ENCODE data around the gene SPO11.

The SPO11 gene

GRCh38 chr20:57329608-57330221 is at the start of gene SPO11:
Gene SPO11 (plus strand): TSS chr20:57329803. CDS start chr20:57329868, 65 bp downstream.
- Mint-ChIP-seq H3K27ac (no peak within 1 kb of the TSS), H3K4me3 (no peak within 1 kb of the TSS), H3K27me3 (peaks cover 53% of the 10 kb centered on the region), H3K9me3 (no peaks in the 10 kb centered on the region), H3K4me1 (ENCODE audit: low read depth) (no peaks in the 10 kb centered on the region), H3K36me3 (ENCODE audit: low read depth) (no peaks in the 10 kb centered on the region)
- intact Hi-C loops (cut with micrococcal nuclease), result no loop called here

GRCh38 chr20:57280221-57280620 is 49.4 kb upstream of the SPO11 start:
- intact Hi-C loops (cut with micrococcal nuclease), result no loop called here
- H3K4me3 Mint-ChIP-seq, result no peak overlapping the region
- H3K27ac Mint-ChIP-seq, result no peak overlapping the region
- H3K4me1 Mint-ChIP-seq (ENCODE audit: low read depth), result no peaks in the 10 kb centered on the region
- H3K9me3 Mint-ChIP-seq, result no peaks in the 10 kb centered on the region
- H3K36me3 Mint-ChIP-seq (ENCODE audit: low read depth), result no peaks in the 10 kb centered on the region
- H3K27me3 Mint-ChIP-seq, result peaks cover 28% of the 10 kb centered on the region

DNA sequence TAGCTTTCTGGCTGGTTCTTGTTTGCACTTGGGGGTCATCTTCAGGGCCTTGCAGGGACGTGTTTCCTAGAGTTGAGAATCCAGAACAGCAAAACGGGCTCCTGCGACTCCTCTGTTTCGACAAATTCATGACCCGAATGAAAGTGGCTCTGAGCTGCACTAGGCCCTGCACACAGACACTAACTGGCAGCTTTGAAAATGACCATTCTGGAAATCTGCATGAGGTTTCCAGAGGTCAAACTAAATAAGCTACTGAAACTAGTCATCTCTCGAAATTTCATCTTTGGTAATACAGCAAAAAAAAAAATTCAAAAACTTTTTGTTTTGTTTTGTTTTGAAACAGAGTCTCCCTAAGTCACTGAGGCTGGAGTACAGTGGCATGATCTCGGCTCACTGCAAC is 47.7 kb upstream of the SPO11 start:
- intact Hi-C loops (cut with micrococcal nuclease), result no loop called here
- Mint-ChIP-seq H3K27me3 (peaks cover 30% of the 10 kb centered on the region), H3K9me3 (no peaks in the 10 kb centered on the region)

DNA sequence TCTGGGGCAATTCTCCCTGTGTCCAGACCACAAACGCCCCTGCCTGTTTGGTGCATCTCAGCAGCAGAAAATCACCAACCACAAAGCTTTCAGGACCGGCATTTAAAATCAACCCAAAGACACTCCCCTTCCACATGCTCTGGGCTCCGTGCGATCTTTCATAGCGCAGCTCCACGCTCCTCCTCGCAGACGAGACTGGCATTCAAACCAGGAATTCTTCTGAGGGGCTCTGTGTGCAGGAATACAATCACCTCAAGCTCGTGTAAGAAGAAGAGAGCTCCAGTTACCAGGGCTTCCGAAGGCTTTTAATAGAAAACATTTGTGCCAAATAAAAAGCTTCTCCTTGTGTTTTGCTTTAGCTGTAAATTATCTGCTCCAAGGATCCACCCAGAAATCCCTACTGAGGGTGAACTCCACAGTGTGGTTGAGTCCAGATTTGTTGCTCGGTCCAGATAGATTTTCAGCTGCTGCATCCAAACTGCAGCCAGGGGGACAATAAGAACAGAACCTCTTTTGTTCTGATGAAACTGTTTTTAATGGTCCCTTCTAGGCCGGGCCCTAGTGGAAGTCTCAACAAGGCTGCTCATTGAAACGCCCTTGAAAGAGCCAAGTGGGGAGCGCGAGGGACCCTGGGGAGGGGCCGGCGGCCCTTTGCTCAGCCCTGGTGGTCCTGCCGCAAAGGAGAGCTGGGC is 46.8 kb upstream of the SPO11 start:
- Mint-ChIP-seq H3K9me3 (no peaks in the 10 kb centered on the region), H3K4me3 (no peak overlapping the region), H3K36me3 (ENCODE audit: low read depth) (no peaks in the 10 kb centered on the region), H3K27ac (no peak overlapping the region), H3K27me3 (peaks cover 36% of the 10 kb centered on the region), H3K4me1 (ENCODE audit: low read depth) (no peaks in the 10 kb centered on the region)
- intact Hi-C loops (cut with micrococcal nuclease), result no loop called here

More for the DNA sequence above, 47.7 kb upstream of the SPO11 start:
- Mint-ChIP-seq H3K4me1 (ENCODE audit: low read depth) (no peaks in the 10 kb centered on the region), H3K27ac (no peak overlapping the region), H3K4me3 (no peak overlapping the region), H3K36me3 (ENCODE audit: low read depth) (no peaks in the 10 kb centered on the region)

DNA sequence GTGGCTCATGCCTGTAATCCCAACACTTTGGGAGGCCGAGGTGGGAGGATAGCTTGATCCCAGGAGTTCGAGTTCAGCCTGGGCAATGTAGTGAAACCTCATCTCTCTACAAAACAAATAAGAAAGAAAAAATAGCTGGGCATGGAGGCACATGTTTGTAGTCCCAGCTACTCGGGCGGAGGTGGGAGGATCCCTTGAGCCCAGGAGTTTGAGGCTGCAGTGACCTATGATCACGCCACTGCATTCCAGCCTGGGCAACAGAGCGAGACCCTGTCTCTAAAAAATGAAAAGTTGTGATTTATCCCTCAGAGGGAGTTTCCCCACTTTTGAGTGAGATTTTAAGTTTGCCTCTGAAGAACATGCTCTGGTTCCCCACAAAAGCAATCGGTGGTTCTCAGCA is 45.7 kb upstream of the SPO11 start:
- intact Hi-C loops (cut with micrococcal nuclease), result no loop called here
- Mint-ChIP-seq H3K36me3 (ENCODE audit: low read depth) (no peaks in the 10 kb centered on the region), H3K27ac (no peak overlapping the region), H3K27me3 (peaks cover 41% of the 10 kb centered on the region), H3K4me3 (no peak overlapping the region), H3K9me3 (no peaks in the 10 kb centered on the region), H3K4me1 (ENCODE audit: low read depth) (no peaks in the 10 kb centered on the region)

GRCh38 chr20:57287007-57287880 is 42.4 kb upstream of the SPO11 start:
- H3K27ac Mint-ChIP-seq, result no peak overlapping the region
- H3K36me3 Mint-ChIP-seq (ENCODE audit: low read depth), result no peaks in the 10 kb centered on the region
- H3K9me3 Mint-ChIP-seq, result no peaks in the 10 kb centered on the region
- peaks cover 45% of the 10 kb centered on the region for H3K27me3 Mint-ChIP-seq
- H3K4me3 Mint-ChIP-seq, result no peak overlapping the region
- intact Hi-C loops (cut with micrococcal nuclease), result no loop called here
- H3K4me1 Mint-ChIP-seq (ENCODE audit: low read depth), result no peaks in the 10 kb centered on the region

DNA sequence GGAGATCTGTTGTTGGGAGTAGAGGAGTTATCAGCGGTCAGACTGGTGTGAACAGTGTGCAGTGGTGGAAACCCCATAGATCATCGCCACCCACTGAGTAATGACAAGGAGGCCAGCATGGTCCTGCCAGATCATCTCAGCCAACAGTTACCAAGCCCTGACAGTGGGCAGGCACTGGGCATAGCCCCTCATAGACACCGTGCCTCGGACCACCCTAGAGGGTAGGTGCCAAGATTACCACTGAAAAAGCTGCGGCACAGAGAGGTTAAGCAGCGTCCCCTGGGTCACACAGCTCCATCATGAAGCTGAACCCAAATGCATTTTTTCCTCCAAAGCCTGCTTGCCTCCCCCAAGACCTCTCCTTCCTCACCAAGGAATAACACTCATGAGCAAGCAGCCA is 41.7 kb upstream of the SPO11 start:
- H3K4me3 Mint-ChIP-seq, result no peak overlapping the region
- H3K4me1 Mint-ChIP-seq (ENCODE audit: low read depth), result no peaks in the 10 kb centered on the region
- H3K27ac Mint-ChIP-seq, result no peak overlapping the region
- peaks cover 42% of the 10 kb centered on the region for H3K27me3 Mint-ChIP-seq
- intact Hi-C loops (cut with micrococcal nuclease), result no loop called here
- H3K9me3 Mint-ChIP-seq, result no peaks in the 10 kb centered on the region
- no peaks in the 10 kb centered on the region for H3K36me3 Mint-ChIP-seq (ENCODE audit: low read depth)

- no peak overlapping the region for H3K4me3 Mint-ChIP-seq
- intact Hi-C loops (cut with micrococcal nuclease), result no loop called here
- H3K27me3 Mint-ChIP-seq, result peaks cover 33% of the 10 kb centered on the region
- no peak overlapping the region for H3K27ac Mint-ChIP-seq
- no peaks in the 10 kb centered on the region for H3K9me3 Mint-ChIP-seq
- H3K4me1 Mint-ChIP-seq (ENCODE audit: low read depth), result no peaks in the 10 kb centered on the region
- H3K36me3 Mint-ChIP-seq (ENCODE audit: low read depth), result no peaks in the 10 kb centered on the region
Observed at GRCh38 chr20:57288651-57289277, 40.8 kb upstream of the SPO11 start.

- H3K4me1 Mint-ChIP-seq (ENCODE audit: low read depth), result no peaks in the 10 kb centered on the region
- no peak overlapping the region for H3K4me3 Mint-ChIP-seq
- intact Hi-C loops (cut with micrococcal nuclease), result no loop called here
- H3K36me3 Mint-ChIP-seq (ENCODE audit: low read depth), result no peaks in the 10 kb centered on the region
- no peaks in the 10 kb centered on the region for H3K9me3 Mint-ChIP-seq
- H3K27me3 Mint-ChIP-seq, result peaks cover 31% of the 10 kb centered on the region
- no peak overlapping the region for H3K27ac Mint-ChIP-seq
Observed at GRCh38 chr20:57289391-57290177, 40.0 kb upstream of the SPO11 start.

- H3K4me3 Mint-ChIP-seq, result no peak overlapping the region
- no peaks in the 10 kb centered on the region for H3K4me1 Mint-ChIP-seq (ENCODE audit: low read depth)
- no peaks in the 10 kb centered on the region for H3K9me3 Mint-ChIP-seq
- intact Hi-C loops (cut with micrococcal nuclease), result no loop called here
- H3K27ac Mint-ChIP-seq, result no peak overlapping the region
- peaks cover 29% of the 10 kb centered on the region for H3K27me3 Mint-ChIP-seq
- no peaks in the 10 kb centered on the region for H3K36me3 Mint-ChIP-seq (ENCODE audit: low read depth)
Observed at GRCh38 chr20:57290178-57290484, 39.5 kb upstream of the SPO11 start.

GRCh38 chr20:57291003-57291402 is 38.6 kb upstream of the SPO11 start:
- H3K4me1 Mint-ChIP-seq (ENCODE audit: low read depth), result no peaks in the 10 kb centered on the region
- intact Hi-C loops (cut with micrococcal nuclease), result no loop called here
- H3K9me3 Mint-ChIP-seq, result no peaks in the 10 kb centered on the region
- no peak overlapping the region for H3K27ac Mint-ChIP-seq
- H3K27me3 Mint-ChIP-seq, result peaks cover 29% of the 10 kb centered on the region
- H3K36me3 Mint-ChIP-seq (ENCODE audit: low read depth), result no peaks in the 10 kb centered on the region
- H3K4me3 Mint-ChIP-seq, result no peak overlapping the region

DNA sequence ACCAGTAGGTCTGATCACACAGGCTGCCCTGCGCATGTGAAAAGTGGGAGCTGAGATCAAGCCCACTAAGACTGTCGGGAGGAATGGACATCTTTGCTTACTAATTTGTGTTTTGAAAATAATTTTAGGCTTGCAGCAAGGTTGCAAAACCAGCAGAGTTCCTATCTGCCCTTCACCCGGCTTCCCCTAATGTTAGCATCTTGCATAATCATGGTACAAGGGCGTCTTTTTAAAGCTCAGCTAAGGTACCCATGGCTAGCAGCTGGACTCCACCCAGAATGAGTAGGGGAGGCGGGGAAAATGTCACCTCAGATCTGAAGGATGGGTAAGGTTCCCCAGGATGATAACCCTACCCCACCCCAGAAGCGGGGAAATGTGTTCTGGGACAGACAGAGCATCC is 37.9 kb upstream of the SPO11 start:
- intact Hi-C loops (cut with micrococcal nuclease), result no loop called here
- H3K4me3 Mint-ChIP-seq, result no peak overlapping the region
- no peaks in the 10 kb centered on the region for H3K9me3 Mint-ChIP-seq
- peaks cover 25% of the 10 kb centered on the region for H3K27me3 Mint-ChIP-seq
- no peaks in the 10 kb centered on the region for H3K36me3 Mint-ChIP-seq (ENCODE audit: low read depth)
- no peaks in the 10 kb centered on the region for H3K4me1 Mint-ChIP-seq (ENCODE audit: low read depth)
- no peak overlapping the region for H3K27ac Mint-ChIP-seq

- H3K27ac Mint-ChIP-seq, result no peak overlapping the region
- H3K27me3 Mint-ChIP-seq, result peaks cover 17% of the 10 kb centered on the region
- no peaks in the 10 kb centered on the region for H3K4me1 Mint-ChIP-seq (ENCODE audit: low read depth)
- no peaks in the 10 kb centered on the region for H3K9me3 Mint-ChIP-seq
- no peak overlapping the region for H3K4me3 Mint-ChIP-seq
- intact Hi-C loops (cut with micrococcal nuclease), result no loop called here
- H3K36me3 Mint-ChIP-seq (ENCODE audit: low read depth), result no peaks in the 10 kb centered on the region
Observed at GRCh38 chr20:57292611-57293010, 37.0 kb upstream of the SPO11 start.
